DND-41 (cell line): ENCODE measurements around the gene EIF3A.

Experiments used
- ATAC-seq: fragments of 200-7000 bp; cut with Tn5 transposase; 3 replicates; pipeline ENCODE4 v1.9.1; 2021; ENCODE audit warnings: low read depth; ENCODE audit not compliant: insufficient read depth
- DNase-seq: peaks from one replicate; pipeline ENCODE4 v3.0.0-alpha.2; 2020
- H2AFZ ChIP-seq: 2 replicates; pipeline ENCODE4 v1.6.0; 2012; ENCODE audit warnings: low read depth, low read length
- H3K27ac ChIP-seq: 2 replicates; pipeline ENCODE4 v1.5.1; 2012; ENCODE audit warnings: low read length, inconsistent platforms
- H3K27me3 ChIP-seq: fragments of 200-600 bp; sonication (generic); 2 replicates; pipeline ENCODE4 v1.6.0; 2012; ENCODE audit warnings: low read length, mild to moderate bottlenecking, inconsistent platforms; ENCODE audit not compliant: insufficient read depth, poor library complexity
- H3K36me3 ChIP-seq: 2 replicates; pipeline ENCODE4 v1.5.1; 2012; ENCODE audit warnings: low read length, inconsistent platforms; ENCODE audit not compliant: insufficient read depth
- H3K4me1 ChIP-seq: 2 replicates; pipeline ENCODE4 v1.5.1; 2012; ENCODE audit warnings: mild to moderate bottlenecking, low read length; ENCODE audit not compliant: insufficient read depth
- H3K4me2 ChIP-seq: 2 replicates; pipeline ENCODE4 v1.6.0; 2012; ENCODE audit warnings: mild to moderate bottlenecking, moderate library complexity, low read length, inconsistent platforms; ENCODE audit not compliant: insufficient read depth
- H3K4me3 ChIP-seq, 2 experiments: fragments of 200-600 bp in 1 of 2; shearing (Covaris generic) in 1 of 2; 2 replicates each; pipeline ENCODE4 v1.5.1; 2012 to 2016; ENCODE audit warnings: inconsistent platforms in 2 of 2, low read length in 2 of 2, mild to moderate bottlenecking in 2 of 2, low read depth in 1 of 2, moderate library complexity in 1 of 2
- H3K79me2 ChIP-seq: 2 replicates; pipeline ENCODE4 v1.6.0; 2012; ENCODE audit warnings: low read length, inconsistent platforms; ENCODE audit not compliant: insufficient read depth
- H3K9ac ChIP-seq: 2 replicates; pipeline ENCODE4 v1.6.0; 2012; ENCODE audit warnings: low read depth, mild to moderate bottlenecking, inconsistent platforms, low read length, moderate library complexity
- H3K9me3 ChIP-seq: 2 replicates; pipeline ENCODE4 v1.5.1; 2012; ENCODE audit warnings: low read length, moderate library complexity, mild to moderate bottlenecking, inconsistent platforms; ENCODE audit not compliant: insufficient read depth, severe bottlenecking
- H4K20me1 ChIP-seq: 2 replicates; pipeline ENCODE4 v1.6.0; 2012; ENCODE audit warnings: low read length; ENCODE audit not compliant: insufficient read depth
- CTCF ChIP-seq: IDR thresholded peaks from 2 replicates; pipeline ENCODE4 v1.5.1; 2012; ENCODE audit warnings: borderline replicate concordance, low read length, moderate library complexity, mild to moderate bottlenecking; ENCODE audit not compliant: poor library complexity, severe bottlenecking; ENCODE audit errors: extremely low read depth
- EZH2 ChIP-seq: IDR thresholded peaks from 3 replicates; pipeline ENCODE4 v1.6.1; 2012; ENCODE audit warnings: borderline replicate concordance, low read depth, mild to moderate bottlenecking, moderate library complexity, low read length, inconsistent platforms; ENCODE audit not compliant: severe bottlenecking

The EIF3A gene

GRCh38 chr10:119080521-119081259, at the start of gene EIF3A:
Gene EIF3A (minus strand): TSS chr10:119080817. CDS start chr10:119080676, 141 bp downstream.
- no peaks in the 10 kb centered on the region for H3K9me3 ChIP-seq
- TF ChIP-seq EZH2 (no peak), CTCF (peak; percentile 17)
- peaks cover 44% of the 10 kb centered on the region for H4K20me1 ChIP-seq
- peaks cover 49% of the 10 kb centered on the region for H3K4me1 ChIP-seq
- no peaks in the 10 kb centered on the region for H3K27me3 ChIP-seq
- peak within 1 kb of the TSS; percentile 69 for H2AFZ ChIP-seq
- peaks cover 62% of the 10 kb centered on the region for H3K79me2 ChIP-seq
- H3K27ac ChIP-seq, result peak within 1 kb of the TSS; percentile 84
- peak within 1 kb of the TSS; percentile 75 for H3K4me2 ChIP-seq
- peaks cover 37% of the 10 kb centered on the region for H3K36me3 ChIP-seq
- DNase-seq (peak; percentile 91), ATAC-seq (peak; percentile 80)
- H3K9ac ChIP-seq, result peak within 1 kb of the TSS; percentile 94
- peak within 1 kb of the TSS; percentile 63 to 99 for H3K4me3 ChIP-seq

- no peak for DNase-seq
- Histone ChIP-seq H3K36me3 (peaks cover 78% of the 10 kb centered on the region), H3K4me3 (no peak overlapping the region), H3K4me1 (peaks cover 77% of the 10 kb centered on the region), H3K9ac (peak overlapping the region; percentile 88), H3K79me2 (peaks cover 51% of the 10 kb centered on the region), H3K27ac (peak overlapping the region; percentile 100), H3K27me3 (no peaks in the 10 kb centered on the region), H4K20me1 (no peaks in the 10 kb centered on the region), H3K9me3 (no peaks in the 10 kb centered on the region), H2AFZ (no peak overlapping the region), H3K4me2 (no peak overlapping the region; the same call in 1 of the 2 replicates)
- ATAC-seq, result no peak
- TF ChIP-seq EZH2, result no peak
- TF ChIP-seq CTCF, result no peak
Measured at GRCh38 chr10:119129721-119130120, 49.1 kb upstream of the EIF3A start.

DNA sequence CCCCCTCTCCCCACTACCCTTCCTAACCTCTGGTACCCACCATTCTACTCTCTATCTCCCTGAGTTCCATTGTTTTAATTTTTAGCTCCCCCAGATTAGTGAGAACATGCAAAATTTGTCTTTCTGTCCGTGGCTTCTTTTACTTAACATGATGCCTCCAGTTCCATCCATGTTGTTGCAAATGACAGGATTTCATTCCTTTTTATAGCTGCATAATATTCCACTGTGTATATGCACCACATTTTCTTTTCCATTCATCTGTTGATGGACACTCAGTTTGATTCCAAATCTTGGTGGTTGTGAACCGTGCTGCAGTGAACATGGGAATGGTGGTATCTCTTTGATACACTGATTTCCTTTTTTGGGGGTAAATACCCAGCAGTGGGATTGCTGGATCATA, 45.3 kb upstream of the EIF3A start:
- Histone ChIP-seq H4K20me1 (no peaks in the 10 kb centered on the region), H2AFZ (no peak overlapping the region), H3K27ac (peak overlapping the region; percentile 55), H3K9ac (no peak overlapping the region), H3K4me3 (no peak overlapping the region), H3K36me3 (peaks cover 88% of the 10 kb centered on the region), H3K4me2 (no peak overlapping the region), H3K79me2 (peaks cover 42% of the 10 kb centered on the region), H3K4me1 (peaks cover 40% of the 10 kb centered on the region), H3K9me3 (no peaks in the 10 kb centered on the region), H3K27me3 (no peaks in the 10 kb centered on the region)
- ATAC-seq (no peak), DNase-seq (no peak)
- no peak for TF ChIP-seq EZH2
- no peak for TF ChIP-seq CTCF
